Measurements from ENCODE around the gene KCNQ1. TPM values are rescaled to one million over a fixed set of nuclear protein-coding genes. Genes with fewer than 3 reads are reported as not detected.

The KCNQ1 gene
- total and polyA plus RNA-seq, 2 experiments from 2014 or later = 0.45 to 0.87 TPM

DNA sequence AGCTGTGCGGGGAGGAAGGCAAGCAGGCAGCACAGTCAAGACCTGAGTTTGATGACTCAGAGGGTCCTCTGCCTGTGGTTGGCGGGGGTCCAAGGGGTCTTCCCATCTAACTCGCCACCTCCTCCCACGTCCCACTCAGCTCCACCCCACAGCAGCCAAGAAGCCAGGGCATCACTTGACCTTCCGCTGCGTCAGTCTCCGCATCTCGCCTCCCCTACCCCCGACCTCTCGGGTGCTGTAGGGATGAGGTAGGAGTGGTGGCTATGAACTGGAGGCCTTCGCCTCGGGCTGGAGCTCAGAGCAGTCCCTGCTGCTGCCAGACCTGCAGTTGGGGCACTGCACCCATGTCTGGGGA is 350.1 kb downstream of the KCNQ1 start (continued):
- no peak for TF ChIP-seq STAT1 (IDR thresholded peaks at IDR 0.05; ENCODE audit: unreplicated experiment)
- TF ChIP-seq, protein P1, sequence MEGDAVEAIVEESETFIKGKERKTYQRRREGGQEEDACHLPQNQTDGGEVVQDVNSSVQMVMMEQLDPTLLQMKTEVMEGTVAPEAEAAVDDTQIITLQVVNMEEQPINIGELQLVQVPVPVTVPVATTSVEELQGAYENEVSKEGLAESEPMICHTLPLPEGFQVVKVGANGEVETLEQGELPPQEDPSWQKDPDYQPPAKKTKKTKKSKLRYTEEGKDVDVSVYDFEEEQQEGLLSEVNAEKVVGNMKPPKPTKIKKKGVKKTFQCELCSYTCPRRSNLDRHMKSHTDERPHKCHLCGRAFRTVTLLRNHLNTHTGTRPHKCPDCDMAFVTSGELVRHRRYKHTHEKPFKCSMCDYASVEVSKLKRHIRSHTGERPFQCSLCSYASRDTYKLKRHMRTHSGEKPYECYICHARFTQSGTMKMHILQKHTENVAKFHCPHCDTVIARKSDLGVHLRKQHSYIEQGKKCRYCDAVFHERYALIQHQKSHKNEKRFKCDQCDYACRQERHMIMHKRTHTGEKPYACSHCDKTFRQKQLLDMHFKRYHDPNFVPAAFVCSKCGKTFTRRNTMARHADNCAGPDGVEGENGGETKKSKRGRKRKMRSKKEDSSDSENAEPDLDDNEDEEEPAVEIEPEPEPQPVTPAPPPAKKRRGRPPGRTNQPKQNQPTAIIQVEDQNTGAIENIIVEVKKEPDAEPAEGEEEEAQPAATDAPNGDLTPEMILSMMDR (conservative IDR thresholded peaks at IDR 0.05; ENCODE audit: low read depth in 2 of 2) = no peak
- TF ChIP-seq EZH2phosphoT487 (IDR thresholded peaks at IDR 0.05; ENCODE audit: unreplicated experiment) = no peak
- TF ChIP-seq POLR2AphosphoS5 (IDR thresholded peaks at IDR 0.05; ENCODE audit: low read depth) = no peak

DNA sequence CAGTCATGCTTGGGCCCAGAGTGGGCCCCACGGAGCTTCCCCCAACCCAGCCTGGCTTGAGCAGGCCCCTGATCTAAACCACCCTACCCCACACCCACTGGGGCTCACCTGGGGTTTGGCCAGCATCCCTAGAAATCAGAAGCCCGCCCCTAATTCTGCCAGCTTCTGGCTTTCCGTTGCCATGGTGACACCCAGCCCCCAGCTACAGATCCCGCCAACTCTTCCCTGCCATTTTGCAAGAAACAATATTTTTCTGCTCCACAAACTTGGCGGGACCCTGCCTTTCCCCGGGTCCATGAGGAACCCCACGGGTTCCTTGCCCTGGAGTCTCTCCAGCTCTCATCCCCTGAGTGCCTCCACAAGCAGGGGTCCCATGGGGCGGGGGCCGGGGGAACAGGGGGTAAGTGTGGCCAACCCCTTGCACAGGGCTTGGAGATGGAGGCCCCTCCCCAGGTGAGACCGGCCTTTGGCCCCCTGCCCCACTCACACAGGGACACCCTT is 350.7 kb downstream of the KCNQ1 start:
- H3K4me3 Mint-ChIP-seq = no peak overlapping the region
- Histone ChIP-seq H3K27ac (ENCODE audit: low read depth) (no peak overlapping the region), H3K79me2 (replicated peaks; ENCODE audit: insufficient read depth) (no peaks in the 10 kb centered on the region), H3K4me1 (ENCODE audit: insufficient read depth) (no peaks in the 10 kb centered on the region; the same call in 1 of the 2 replicates), H3K4me2 (no peak overlapping the region), H2AFZ (no peak overlapping the region), H3K9me2 (ENCODE audit: insufficient read depth) (no peaks in the 10 kb centered on the region), H3F3A (replicated peaks; ENCODE audit: low read depth) (no peaks in the 10 kb centered on the region), H3K4me3 (no peak overlapping the region), H3K36me3 (ENCODE audit: insufficient read depth) (no peaks in the 10 kb centered on the region), H4K20me1 (replicated peaks; ENCODE audit: insufficient read depth) (no peaks in the 10 kb centered on the region), H3K27me3 (ENCODE audit: insufficient read depth) (peaks cover 18% of the 10 kb centered on the region)
- DNase-seq (ENCODE audit: low spot score) (no peak), ATAC-seq (no peak)
- H3K36me3 Mint-ChIP-seq (ENCODE audit: low read depth) = peaks cover 4% of the 10 kb centered on the region; the same call in 2 of the 3 replicates
- H3K9me3 Mint-ChIP-seq = peaks cover 13% of the 10 kb centered on the region
- peaks cover 6% of the 10 kb centered on the region; the same call in 2 of the 3 replicates for H3K4me1 Mint-ChIP-seq
- TF ChIP-seq ZNF114 (CRISPR knock-in tag; IDR thresholded peaks at IDR 0.05) = no peak
- TF ChIP-seq, protein P2, sequence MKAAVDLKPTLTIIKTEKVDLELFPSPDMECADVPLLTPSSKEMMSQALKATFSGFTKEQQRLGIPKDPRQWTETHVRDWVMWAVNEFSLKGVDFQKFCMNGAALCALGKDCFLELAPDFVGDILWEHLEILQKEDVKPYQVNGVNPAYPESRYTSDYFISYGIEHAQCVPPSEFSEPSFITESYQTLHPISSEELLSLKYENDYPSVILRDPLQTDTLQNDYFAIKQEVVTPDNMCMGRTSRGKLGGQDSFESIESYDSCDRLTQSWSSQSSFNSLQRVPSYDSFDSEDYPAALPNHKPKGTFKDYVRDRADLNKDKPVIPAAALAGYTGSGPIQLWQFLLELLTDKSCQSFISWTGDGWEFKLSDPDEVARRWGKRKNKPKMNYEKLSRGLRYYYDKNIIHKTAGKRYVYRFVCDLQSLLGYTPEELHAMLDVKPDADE (IDR thresholded peaks at IDR 0.05) = no peak
- H3K27me3 Mint-ChIP-seq (ENCODE audit: insufficient read depth, low read depth, poor library complexity) = peaks cover 48% of the 10 kb centered on the region
- no peak overlapping the region for H3K27ac Mint-ChIP-seq

DNA sequence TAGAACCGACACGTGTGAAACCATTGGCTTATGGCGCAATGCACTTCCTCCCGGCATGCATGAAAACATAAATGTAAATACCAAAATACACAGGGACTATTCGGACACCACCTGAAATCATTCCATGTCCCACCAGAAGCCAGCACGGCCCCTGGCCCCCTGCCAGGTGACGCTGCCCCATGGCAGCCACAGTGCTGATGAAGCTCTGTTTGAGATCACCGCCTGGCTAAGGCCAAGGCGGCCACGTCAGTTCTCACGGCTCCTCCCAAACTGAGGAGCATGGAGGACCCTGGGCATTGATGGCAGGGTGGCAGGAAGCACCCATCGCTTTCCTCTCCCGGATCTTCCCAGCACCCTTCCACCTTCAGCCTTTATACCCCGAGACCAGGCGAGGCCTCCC is 351.3 kb downstream of the KCNQ1 start:
- Histone ChIP-seq H3K4me3 (no peak overlapping the region), H3K4me2 (no peak overlapping the region), H3K79me2 (replicated peaks; ENCODE audit: insufficient read depth) (no peaks in the 10 kb centered on the region), H3K27ac (ENCODE audit: low read depth) (no peak overlapping the region), H4K20me1 (replicated peaks; ENCODE audit: insufficient read depth) (no peaks in the 10 kb centered on the region), H3K27me3 (ENCODE audit: insufficient read depth) (peaks cover 13% of the 10 kb centered on the region), H2AFZ (no peak overlapping the region), H3K4me1 (ENCODE audit: insufficient read depth) (no peaks in the 10 kb centered on the region; the same call in 1 of the 2 replicates), H3F3A (replicated peaks; ENCODE audit: low read depth) (no peaks in the 10 kb centered on the region), H3K36me3 (ENCODE audit: insufficient read depth) (no peaks in the 10 kb centered on the region), H3K9me2 (ENCODE audit: insufficient read depth) (no peaks in the 10 kb centered on the region)
- H3K4me1 Mint-ChIP-seq = peaks cover 4% of the 10 kb centered on the region; the same call in 1 of the 3 replicates
- H3K36me3 Mint-ChIP-seq (ENCODE audit: low read depth) = peaks cover 4% of the 10 kb centered on the region; the same call in 2 of the 3 replicates
- H3K4me3 Mint-ChIP-seq = no peak overlapping the region
- ATAC-seq (no peak), DNase-seq (ENCODE audit: low spot score) (no peak)
- peaks cover 44% of the 10 kb centered on the region for H3K27me3 Mint-ChIP-seq (ENCODE audit: insufficient read depth, low read depth, poor library complexity)
- peaks cover 13% of the 10 kb centered on the region for H3K9me3 Mint-ChIP-seq
- no peak overlapping the region for H3K27ac Mint-ChIP-seq
- TF ChIP-seq EZH2 (IDR thresholded peaks at IDR 0.05; ENCODE audit: low read depth, unreplicated experiment) (no peak), ZNF331 (CRISPR knock-in tag; IDR thresholded peaks at IDR 0.05; ENCODE audit: low read depth) (no peak), CREB1 (CRISPR knock-in tag; IDR thresholded peaks at IDR 0.05; ENCODE audit: low read depth) (no peak), STAT1 (IDR thresholded peaks at IDR 0.05; ENCODE audit: unreplicated experiment) (no peak), JUNB (IDR thresholded peaks at IDR 0.05; ENCODE audit: unreplicated experiment) (no peak), NANOG (IDR thresholded peaks at IDR 0.05; ENCODE audit: borderline replicate concordance) (no peak), POLR2AphosphoS5 (IDR thresholded peaks at IDR 0.05; ENCODE audit: low read depth) (no peak), EZH2phosphoT487 (IDR thresholded peaks at IDR 0.05; ENCODE audit: unreplicated experiment) (no peak)
- TF ChIP-seq, protein P3, sequence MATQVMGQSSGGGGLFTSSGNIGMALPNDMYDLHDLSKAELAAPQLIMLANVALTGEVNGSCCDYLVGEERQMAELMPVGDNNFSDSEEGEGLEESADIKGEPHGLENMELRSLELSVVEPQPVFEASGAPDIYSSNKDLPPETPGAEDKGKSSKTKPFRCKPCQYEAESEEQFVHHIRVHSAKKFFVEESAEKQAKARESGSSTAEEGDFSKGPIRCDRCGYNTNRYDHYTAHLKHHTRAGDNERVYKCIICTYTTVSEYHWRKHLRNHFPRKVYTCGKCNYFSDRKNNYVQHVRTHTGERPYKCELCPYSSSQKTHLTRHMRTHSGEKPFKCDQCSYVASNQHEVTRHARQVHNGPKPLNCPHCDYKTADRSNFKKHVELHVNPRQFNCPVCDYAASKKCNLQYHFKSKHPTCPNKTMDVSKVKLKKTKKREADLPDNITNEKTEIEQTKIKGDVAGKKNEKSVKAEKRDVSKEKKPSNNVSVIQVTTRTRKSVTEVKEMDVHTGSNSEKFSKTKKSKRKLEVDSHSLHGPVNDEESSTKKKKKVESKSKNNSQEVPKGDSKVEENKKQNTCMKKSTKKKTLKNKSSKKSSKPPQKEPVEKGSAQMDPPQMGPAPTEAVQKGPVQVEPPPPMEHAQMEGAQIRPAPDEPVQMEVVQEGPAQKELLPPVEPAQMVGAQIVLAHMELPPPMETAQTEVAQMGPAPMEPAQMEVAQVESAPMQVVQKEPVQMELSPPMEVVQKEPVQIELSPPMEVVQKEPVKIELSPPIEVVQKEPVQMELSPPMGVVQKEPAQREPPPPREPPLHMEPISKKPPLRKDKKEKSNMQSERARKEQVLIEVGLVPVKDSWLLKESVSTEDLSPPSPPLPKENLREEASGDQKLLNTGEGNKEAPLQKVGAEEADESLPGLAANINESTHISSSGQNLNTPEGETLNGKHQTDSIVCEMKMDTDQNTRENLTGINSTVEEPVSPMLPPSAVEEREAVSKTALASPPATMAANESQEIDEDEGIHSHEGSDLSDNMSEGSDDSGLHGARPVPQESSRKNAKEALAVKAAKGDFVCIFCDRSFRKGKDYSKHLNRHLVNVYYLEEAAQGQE (IDR thresholded peaks at IDR 0.05; ENCODE audit: unreplicated experiment) = no peak
- TF ChIP-seq, protein P2 (IDR thresholded peaks at IDR 0.05) = no peak

All from GM23338 (cell line).